Fibroblast of lung (primary cell): ENCODE measurements around the gene HTRA2. TPM values are rescaled to one million over a fixed set of nuclear protein-coding genes. Genes with fewer than 3 reads are reported as not detected.

Experiments
- DNase-seq, 2 donors: peaks; one replicate each; pipeline versions ENCODE4 v3.0.0 to v3.0.0-alpha.2; 2010; ENCODE audit warnings: low read depth in 2 of 2
- H2AFZ ChIP-seq: 2 replicates; pipeline ENCODE4 v1.5.1; 2012; ENCODE audit warnings: low read length, control low read depth, inconsistent platforms
- H3K27ac ChIP-seq: 2 replicates; pipeline ENCODE4 v1.5.1; 2011; ENCODE audit warnings: low read length, control low read depth; ENCODE audit not compliant: insufficient read depth
- H3K27me3 ChIP-seq: 2 replicates; pipeline ENCODE4 v1.5.1; 2011; ENCODE audit warnings: mild to moderate bottlenecking, low read length; ENCODE audit not compliant: control insufficient read depth, insufficient read depth
- H3K36me3 ChIP-seq: 2 replicates; pipeline ENCODE4 v1.5.1; 2011; ENCODE audit warnings: low read length; ENCODE audit not compliant: control insufficient read depth, insufficient read depth
- H3K4me1 ChIP-seq: 2 replicates; pipeline ENCODE4 v1.5.1; 2011; ENCODE audit warnings: low read length; ENCODE audit not compliant: control insufficient read depth, insufficient read depth; ENCODE audit errors: extremely low read depth
- H3K4me2 ChIP-seq: 2 replicates; pipeline ENCODE4 v1.5.1; 2011; ENCODE audit warnings: low read length, control low read depth; ENCODE audit not compliant: insufficient read depth; ENCODE audit errors: extremely low read depth
- H3K4me3 ChIP-seq, 4 experiments: fragments of 200-600 bp in 1 of 4; sonication (generic) in 1 of 4; replicated peaks in 1 of 4; 2 replicates each; pipeline ENCODE4 v1.5.1; 2011 to 2016; ENCODE audit warnings: low read length in 4 of 4, low read depth in 3 of 4, mild to moderate bottlenecking in 3 of 4, control low read depth in 2 of 4, inconsistent platforms in 1 of 4, mixed read lengths in 1 of 4; ENCODE audit not compliant: insufficient read depth in 1 of 4; ENCODE audit errors: control extremely low read depth in 1 of 4
- H3K79me2 ChIP-seq: 2 replicates; pipeline ENCODE4 v1.5.1; 2012; ENCODE audit warnings: mild to moderate bottlenecking, low read length, inconsistent platforms; ENCODE audit not compliant: control insufficient read depth, insufficient read depth
- H3K9ac ChIP-seq: 2 replicates; pipeline ENCODE4 v1.5.1; 2011; ENCODE audit warnings: mild to moderate bottlenecking, low read length, control low read depth; ENCODE audit not compliant: insufficient read depth
- H3K9me3 ChIP-seq: 2 replicates; pipeline ENCODE4 v1.5.1; 2012; ENCODE audit warnings: low read depth, low read length; ENCODE audit not compliant: control insufficient read depth, insufficient read depth
- H4K20me1 ChIP-seq: 2 replicates; pipeline ENCODE4 v1.5.1; 2011; ENCODE audit warnings: low read length; ENCODE audit not compliant: control insufficient read depth, insufficient read depth; ENCODE audit errors: extremely low read depth
- EZH2 ChIP-seq: IDR thresholded peaks from 2 replicates; pipeline ENCODE4 v1.5.1; 2012; ENCODE audit warnings: low read length, control low read depth, mild to moderate bottlenecking; ENCODE audit errors: missing control alignments
- polyA plus RNA-seq, 2 donors: library from polyadenylated mRNA; depleted of rRNA in 1 of 2; stranded (reverse) in 1 of 2; unstranded in 1 of 2; fragments of >200 nt; gene quantifications; 2 replicates each; pipeline ENCODE4 v1.2.1, GENCODE V29; 2011 to 2012; ENCODE audit warnings: missing spikeins in 1 of 2
- total RNA-seq: library from RNA; depleted of rRNA; stranded (reverse); fragments of >200 nt; gene quantifications from 2 replicates; pipeline ENCODE4 v1.2.1, GENCODE V29; 2014
- TF ChIP-seq, protein P1 (sequence below), 2 donors: IDR thresholded peaks in 1 of 2; conservative IDR thresholded peaks in 1 of 2; 1 replicate in 1 of 2; 2 replicates in 1 of 2; pipeline ENCODE4 v1.5.1; 2011 to 2012; ENCODE audit warnings: low read length in 2 of 2, control low read depth in 1 of 2, inconsistent platforms in 1 of 2, low read depth in 1 of 2, mild to moderate bottlenecking in 1 of 2

Gene HTRA2
- total and polyA plus RNA-seq, 2 donors (not counting 1 experiment from before 2014, with no cell fraction given) = 18.8 to 45.7 TPM

DNA sequence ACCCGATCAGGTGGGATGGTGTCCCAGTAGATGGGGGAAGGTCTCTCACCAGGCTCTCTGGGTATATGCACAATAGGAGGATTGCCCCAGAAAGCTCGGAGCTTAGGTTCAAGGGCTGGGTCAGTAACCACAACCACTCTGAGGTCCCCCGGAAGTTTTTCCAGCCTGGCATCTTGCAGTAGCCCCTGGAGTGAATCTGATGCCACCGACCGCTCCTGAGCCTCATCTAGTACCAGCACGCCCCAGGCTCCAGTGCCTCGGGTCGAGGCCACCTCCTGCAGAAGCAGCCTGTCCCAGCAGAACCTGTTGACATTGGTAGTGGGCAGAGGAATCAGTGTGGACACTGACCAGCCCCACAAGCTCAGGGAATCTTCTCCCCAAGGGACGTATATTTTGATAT, 5.7 kb upstream of the HTRA2 start:
- Histone ChIP-seq H3K9ac (no peak overlapping the region), H3K36me3 (peaks cover 18% of the 10 kb centered on the region), H4K20me1 (no peaks in the 10 kb centered on the region), H3K4me2 (no peak overlapping the region), H3K79me2 (peaks cover 19% of the 10 kb centered on the region), H3K27me3 (peaks cover 18% of the 10 kb centered on the region), H3K9me3 (no peaks in the 10 kb centered on the region), H3K4me3 (no peak overlapping the region), H3K27ac (no peak overlapping the region), H2AFZ (no peak overlapping the region), H3K4me1 (no peaks in the 10 kb centered on the region)
- no peak for DNase-seq
- no peak for TF ChIP-seq EZH2
- TF ChIP-seq, protein P1, sequence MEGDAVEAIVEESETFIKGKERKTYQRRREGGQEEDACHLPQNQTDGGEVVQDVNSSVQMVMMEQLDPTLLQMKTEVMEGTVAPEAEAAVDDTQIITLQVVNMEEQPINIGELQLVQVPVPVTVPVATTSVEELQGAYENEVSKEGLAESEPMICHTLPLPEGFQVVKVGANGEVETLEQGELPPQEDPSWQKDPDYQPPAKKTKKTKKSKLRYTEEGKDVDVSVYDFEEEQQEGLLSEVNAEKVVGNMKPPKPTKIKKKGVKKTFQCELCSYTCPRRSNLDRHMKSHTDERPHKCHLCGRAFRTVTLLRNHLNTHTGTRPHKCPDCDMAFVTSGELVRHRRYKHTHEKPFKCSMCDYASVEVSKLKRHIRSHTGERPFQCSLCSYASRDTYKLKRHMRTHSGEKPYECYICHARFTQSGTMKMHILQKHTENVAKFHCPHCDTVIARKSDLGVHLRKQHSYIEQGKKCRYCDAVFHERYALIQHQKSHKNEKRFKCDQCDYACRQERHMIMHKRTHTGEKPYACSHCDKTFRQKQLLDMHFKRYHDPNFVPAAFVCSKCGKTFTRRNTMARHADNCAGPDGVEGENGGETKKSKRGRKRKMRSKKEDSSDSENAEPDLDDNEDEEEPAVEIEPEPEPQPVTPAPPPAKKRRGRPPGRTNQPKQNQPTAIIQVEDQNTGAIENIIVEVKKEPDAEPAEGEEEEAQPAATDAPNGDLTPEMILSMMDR (conservative IDR thresholded peaks at IDR 0.05 in 1 of 2, IDR thresholded peaks at IDR 0.05 in 1 of 2; ENCODE audit: low read depth in 1 of 2, low read length in 2 of 2) = no peak

DNA sequence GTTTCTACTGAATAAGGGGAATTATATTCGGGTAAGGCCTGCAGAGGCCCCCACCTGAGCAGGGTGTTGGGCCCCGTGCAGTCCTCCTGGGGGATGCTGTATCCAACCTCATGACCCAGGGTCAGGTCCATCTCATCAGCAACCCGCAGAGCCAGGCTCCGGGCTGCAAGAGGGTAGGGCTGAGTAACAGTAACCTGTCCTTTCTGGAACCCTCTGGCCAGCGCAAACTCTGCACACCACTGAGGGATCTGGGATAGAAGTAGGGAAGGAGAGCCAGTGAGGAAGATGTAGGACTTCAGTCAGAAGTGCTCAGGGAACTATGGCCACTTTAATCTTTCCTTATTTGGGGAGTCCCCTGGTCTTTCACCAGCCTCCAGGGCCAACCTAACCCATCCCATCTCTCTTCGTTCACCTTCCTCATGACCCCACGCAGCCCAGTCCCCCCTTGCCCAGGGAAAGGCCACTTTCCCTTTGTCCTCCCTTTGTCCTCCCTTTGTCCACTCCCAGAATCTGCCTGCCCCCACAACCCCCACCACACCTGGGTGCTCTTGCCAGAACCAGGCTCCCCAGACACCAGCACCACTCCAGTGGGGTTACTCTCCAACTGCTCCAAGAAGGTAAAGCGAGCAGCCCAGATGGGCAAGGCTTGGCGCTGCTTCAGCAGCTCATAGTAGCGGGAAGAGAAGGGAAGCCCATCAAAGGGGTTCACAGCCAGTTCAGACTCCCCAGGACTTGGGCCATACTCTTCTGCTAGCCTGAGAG, 4.6 kb upstream of the HTRA2 start:
- Histone ChIP-seq H3K36me3 (peaks cover 18% of the 10 kb centered on the region), H3K4me3 (no peak overlapping the region), H3K4me1 (no peaks in the 10 kb centered on the region), H2AFZ (no peak overlapping the region), H3K27me3 (peaks cover 7% of the 10 kb centered on the region), H3K4me2 (no peak overlapping the region), H3K9ac (no peak overlapping the region), H4K20me1 (no peaks in the 10 kb centered on the region), H3K9me3 (no peaks in the 10 kb centered on the region), H3K79me2 (peaks cover 23% of the 10 kb centered on the region), H3K27ac (no peak overlapping the region)
- TF ChIP-seq, protein P1 (conservative IDR thresholded peaks at IDR 0.05 in 1 of 2, IDR thresholded peaks at IDR 0.05 in 1 of 2; ENCODE audit: low read depth in 1 of 2, low read length in 2 of 2) = no peak
- TF ChIP-seq EZH2 = no peak
- no peak for DNase-seq

DNA sequence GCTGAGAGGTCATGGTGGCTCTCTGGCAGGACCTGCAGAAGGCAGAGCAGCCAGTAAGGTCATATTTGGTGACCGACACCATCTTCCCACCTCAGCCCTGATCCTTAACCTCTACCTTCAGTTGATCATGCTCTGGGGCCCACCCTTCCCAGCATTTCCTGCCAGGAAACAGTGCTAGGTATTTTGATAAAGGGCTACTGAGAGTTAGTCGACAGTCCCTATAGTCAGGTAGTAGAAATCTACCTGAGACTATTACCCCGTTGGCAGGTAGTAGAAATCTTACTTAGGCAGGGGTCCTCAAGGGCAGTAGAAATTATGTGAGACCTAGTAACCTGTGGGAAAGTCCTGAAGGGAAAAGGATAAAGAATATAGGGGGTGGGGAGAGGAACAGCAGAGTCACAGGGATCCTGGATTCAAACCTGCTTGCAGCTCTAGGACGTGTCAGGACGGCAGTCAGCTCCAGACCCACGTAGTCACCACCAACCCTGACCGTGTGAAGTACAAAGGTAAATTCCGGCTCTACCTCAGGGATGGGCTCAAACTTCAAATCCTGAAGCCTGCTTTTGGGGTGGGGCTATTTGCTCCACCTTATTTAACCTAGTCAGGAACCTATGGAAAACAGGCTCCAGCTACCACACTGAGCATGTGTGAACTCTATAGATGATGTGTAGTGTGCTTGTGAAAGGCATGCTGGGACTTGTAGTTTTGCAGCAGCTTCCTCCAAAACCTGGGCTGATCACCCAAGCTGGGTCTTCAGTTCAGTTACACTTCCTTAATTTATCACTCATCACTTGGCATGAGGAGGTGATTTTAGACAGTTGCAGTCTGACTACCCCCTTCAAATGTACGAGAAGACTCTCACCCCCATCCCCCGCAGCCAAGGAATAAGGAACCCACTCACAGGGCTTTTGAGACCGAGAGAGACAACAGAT, 3.8 kb upstream of the HTRA2 start, which contains the start of gene DQX1:
DQX1 (minus strand) TSS at position 515 of the 932 bp plus-strand sequence; CDS start at position 13, 502 bp downstream.
- Histone ChIP-seq H3K36me3 (peaks cover 18% of the 10 kb centered on the region), H3K27me3 (no peaks in the 10 kb centered on the region), H4K20me1 (no peaks in the 10 kb centered on the region), H3K4me1 (peaks cover 5% of the 10 kb centered on the region), H3K4me2 (no peak within 1 kb of the TSS), H3K27ac (no peak within 1 kb of the TSS), H3K79me2 (peaks cover 25% of the 10 kb centered on the region), H3K4me3 (no peak within 1 kb of the TSS), H2AFZ (no peak within 1 kb of the TSS), H3K9ac (no peak within 1 kb of the TSS), H3K9me3 (no peaks in the 10 kb centered on the region)
- TF ChIP-seq, protein P1 (conservative IDR thresholded peaks at IDR 0.05 in 1 of 2, IDR thresholded peaks at IDR 0.05 in 1 of 2; ENCODE audit: low read depth in 1 of 2, low read length in 2 of 2) = no peak
- no peak for TF ChIP-seq EZH2
- DNase-seq = peak in 1 of 2 donors; percentile 44
